H1 (cell line): ENCODE measurements around the gene NDUFA7. TPM values are rescaled to one million over a fixed set of nuclear protein-coding genes. Genes with fewer than 3 reads are reported as not detected.

ENCODE experiments used
- ASH2L ChIP-seq: fragments of 200-600, 300-600 bp; sonication (generic); IDR thresholded peaks from one replicate; pipeline ENCODE4 v1.7.1; 2017; ENCODE audit warnings: low read length
- CBX5 ChIP-seq: fragments of 300-800, 300-1000 bp; sonication (generic); IDR thresholded peaks from 2 replicates; pipeline ENCODE4 v1.7.1; 2016; ENCODE audit warnings: antibody characterized with exemption, low read length, low read depth
- CHD2 ChIP-seq: IDR thresholded peaks from 2 replicates; pipeline ENCODE4 v1.6.1; 2012; ENCODE audit warnings: low read length, improper control_type of control experiment
- FOSL1 ChIP-seq: IDR thresholded peaks from 2 replicates; pipeline ENCODE4 v1.6.1; 2011; ENCODE audit warnings: mild to moderate bottlenecking, low read depth, low read length, moderate library complexity; ENCODE audit not compliant: insufficient read depth
- GABPA ChIP-seq: IDR thresholded peaks from 2 replicates; pipeline ENCODE4 v1.6.1; 2011; ENCODE audit warnings: mild to moderate bottlenecking, low read length, moderate library complexity, borderline replicate concordance; ENCODE audit not compliant: insufficient read depth
- KDM1A ChIP-seq: fragments of 200-600, 300-600 bp; sonication (generic); IDR thresholded peaks from 2 replicates; pipeline ENCODE4 v1.7.1; 2016; ENCODE audit warnings: mild to moderate bottlenecking, low read length, borderline replicate concordance
- NANOG ChIP-seq: IDR thresholded peaks from 2 replicates; pipeline ENCODE4 v1.6.1; 2011; ENCODE audit warnings: low read length, low read depth, mild to moderate bottlenecking, inconsistent platforms; ENCODE audit not compliant: insufficient read depth, poor library complexity, severe bottlenecking
- NRF1 ChIP-seq: IDR thresholded peaks from 2 replicates; pipeline ENCODE4 v1.6.1; 2011; ENCODE audit warnings: mild to moderate bottlenecking, low read depth, low read length, improper control_type of control experiment
- RXRA ChIP-seq: IDR thresholded peaks from 2 replicates; pipeline ENCODE4 v1.6.1; 2011; ENCODE audit warnings: low read depth, mild to moderate bottlenecking, low read length, moderate library complexity; ENCODE audit not compliant: insufficient read depth
- SP1 ChIP-seq: IDR thresholded peaks from 2 replicates; pipeline ENCODE4 v1.6.1; 2011; ENCODE audit warnings: low read depth, low read length
- polyA plus RNA-seq, 7 experiments: library from polyadenylated mRNA; depleted of rRNA in 3 of 7; stranded (reverse) in 5 of 7; unstranded in 2 of 7; fragments of >200 nt in 5 of 7; fragments of 200-250 nt in 2 of 7; gene quantifications; 1 replicate in 5 of 7; 2 replicates in 1 of 7; 4 replicates in 1 of 7; pipeline versions ENCODE4 v1.2.1 to v1.2.3, GENCODE V29; 2011 to 2013; ENCODE audit warnings: missing spikeins in 2 of 7, mixed read lengths in 2 of 7
- total RNA-seq: library from RNA; stranded (reverse); fragmentation: NEBNext Ultra II Directional; extraction: Animal tissue kit (Norgen Biotek cat#: 25700); gene quantifications from 2 replicates; pipeline ENCODE4 v1.2.1, GENCODE V29; 2021
- TF ChIP-seq, protein P1 (sequence below): IDR thresholded peaks from 2 replicates; pipeline ENCODE4 v1.6.1; 2012; ENCODE audit warnings: inconsistent platforms
- TF ChIP-seq, protein P2 (sequence below): IDR thresholded peaks from 2 replicates; pipeline ENCODE4 v1.6.1; 2012; ENCODE audit warnings: inconsistent platforms

Gene NDUFA7
- total and polyA plus RNA-seq, 2 of the 8 experiments (the other 6 are each of a cell fraction or from before 2014, with no cell fraction given), result 54.4 to 286 TPM

GRCh38 chr19:8367327-8368001, 46.3 kb upstream of the NDUFA7 start (continued):
- TF ChIP-seq GABPA, result no peak
- TF ChIP-seq, protein P1, sequence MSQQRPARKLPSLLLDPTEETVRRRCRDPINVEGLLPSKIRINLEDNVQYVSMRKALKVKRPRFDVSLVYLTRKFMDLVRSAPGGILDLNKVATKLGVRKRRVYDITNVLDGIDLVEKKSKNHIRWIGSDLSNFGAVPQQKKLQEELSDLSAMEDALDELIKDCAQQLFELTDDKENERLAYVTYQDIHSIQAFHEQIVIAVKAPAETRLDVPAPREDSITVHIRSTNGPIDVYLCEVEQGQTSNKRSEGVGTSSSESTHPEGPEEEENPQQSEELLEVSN, result peak; percentile 51
- TF ChIP-seq CBX5, result no peak
- TF ChIP-seq ASH2L, result peak; percentile 66
- TF ChIP-seq, protein P2, sequence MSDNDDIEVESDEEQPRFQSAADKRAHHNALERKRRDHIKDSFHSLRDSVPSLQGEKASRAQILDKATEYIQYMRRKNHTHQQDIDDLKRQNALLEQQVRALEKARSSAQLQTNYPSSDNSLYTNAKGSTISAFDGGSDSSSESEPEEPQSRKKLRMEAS, result peak; percentile 57; the same call in 1 of the 2 replicates
- TF ChIP-seq NRF1, result no peak
- no peak for TF ChIP-seq CHD2
- peak; percentile 82 for TF ChIP-seq SP1
- peak; percentile 8; the same call in 1 of the 2 replicates for TF ChIP-seq KDM1A
- TF ChIP-seq RXRA, result peak; percentile 80; the same call in 1 of the 2 replicates
- TF ChIP-seq NANOG, result no peak
- no peak for TF ChIP-seq FOSL1
- TF ChIP-seq, all 59 proteins: peak for 7
